HepG2 (cell line): ENCODE results near the gene HDDC3. TPM values are rescaled to one million over a fixed set of nuclear protein-coding genes. Genes with fewer than 3 reads are reported as not detected.

Source experiments
- ARID3A ChIP-seq: IDR thresholded peaks from 2 replicates; pipeline ENCODE4 v1.6.1; 2012; ENCODE audit warnings: low read depth, low read length, improper control_type of control experiment
- CSRNP1 ChIP-seq: sonication (generic); formaldehyde crosslinking; IDR thresholded peaks from 2 replicates; pipeline ENCODE4 v1.8.1; 2023; ENCODE audit warnings: mild to moderate bottlenecking, missing genetic modification reagents
- EP300 ChIP-seq, 3 experiments: sonication (generic) in 1 of 3; formaldehyde crosslinking in 1 of 3; IDR thresholded peaks; 2 replicates each; pipeline versions ENCODE4 v1.5.1 to v1.6.1; 2011 to 2020; ENCODE audit warnings: low read depth in 2 of 3, low read length in 2 of 3, borderline replicate concordance in 1 of 3, improper control_type of control experiment in 1 of 3, mild to moderate bottlenecking in 1 of 3, missing genetic modification reagents in 1 of 3, moderate library complexity in 1 of 3
- EZH2 ChIP-seq: conservative IDR thresholded peaks from 2 replicates; pipeline ENCODE4 v1.6.1; 2012; ENCODE audit warnings: mild to moderate bottlenecking, low read depth, low read length, moderate library complexity
- HDAC1 ChIP-seq: sonication (generic); formaldehyde crosslinking; IDR thresholded peaks from 2 replicates; pipeline ENCODE4 v1.5.1; 2020; ENCODE audit warnings: mild to moderate bottlenecking, missing genetic modification reagents
- HOXD1 ChIP-seq: sonication (generic); formaldehyde crosslinking; IDR thresholded peaks from 2 replicates; pipeline ENCODE4 v1.5.0; 2020; ENCODE audit warnings: missing genetic modification reagents
- MAZ ChIP-seq, 2 experiments: sonication (generic) in 1 of 2; formaldehyde crosslinking in 1 of 2; IDR thresholded peaks; 2 replicates each; pipeline versions ENCODE4 v1.5.0 to v1.6.1; 2012 to 2020; ENCODE audit warnings: low read depth in 2 of 2, mild to moderate bottlenecking in 2 of 2, borderline replicate concordance in 1 of 2, improper control_type of control experiment in 1 of 2, low read length in 1 of 2, missing genetic modification reagents in 1 of 2, moderate library complexity in 1 of 2
- NFATC3 ChIP-seq: sonication (generic); formaldehyde crosslinking; IDR thresholded peaks from 2 replicates; pipeline ENCODE4 v1.5.1; 2020; ENCODE audit warnings: mild to moderate bottlenecking, missing genetic modification reagents
- NR1H2 ChIP-seq: sonication (generic); formaldehyde crosslinking; IDR thresholded peaks from 2 replicates; pipeline ENCODE4 v1.8.1; 2022; ENCODE audit warnings: low read depth, missing genetic modification reagents, borderline replicate concordance
- RBAK ChIP-seq: sonication (generic); formaldehyde crosslinking; IDR thresholded peaks from 2 replicates; pipeline ENCODE4 v1.5.1; 2020; ENCODE audit warnings: mild to moderate bottlenecking, missing genetic modification reagents
- SNAPC2 ChIP-seq: sonication (generic); formaldehyde crosslinking; IDR thresholded peaks from 2 replicates; pipeline ENCODE4 v1.8.1; 2022; ENCODE audit warnings: mild to moderate bottlenecking, missing genetic modification reagents
- TMF1 ChIP-seq: sonication (generic); formaldehyde crosslinking; IDR thresholded peaks from 2 replicates; pipeline ENCODE4 v1.8.1; 2022; ENCODE audit warnings: low read depth, missing genetic modification reagents
- ZBTB34 ChIP-seq: sonication (generic); formaldehyde crosslinking; IDR thresholded peaks from 2 replicates; pipeline ENCODE4 v1.8.0; 2022; ENCODE audit warnings: mild to moderate bottlenecking, missing genetic modification reagents
- ZNF256 ChIP-seq: sonication (generic); formaldehyde crosslinking; conservative IDR thresholded peaks from 2 replicates; pipeline ENCODE4 v1.4.0; 2020; ENCODE audit warnings: missing genetic modification reagents
- ZNF276 ChIP-seq: sonication (generic); formaldehyde crosslinking; IDR thresholded peaks from 2 replicates; pipeline ENCODE4 v1.4.0; 2020; ENCODE audit warnings: mild to moderate bottlenecking, low read depth, missing genetic modification reagents
- ZNF496 ChIP-seq: sonication (generic); formaldehyde crosslinking; IDR thresholded peaks from 2 replicates; pipeline ENCODE4 v1.8.1; 2023; ENCODE audit warnings: mild to moderate bottlenecking, moderate library complexity, missing genetic modification reagents; ENCODE audit not compliant: insufficient replicate concordance
- ZNF558 ChIP-seq: sonication (generic); formaldehyde crosslinking; IDR thresholded peaks from 2 replicates; pipeline ENCODE4 v1.9.0; 2022; ENCODE audit warnings: mild to moderate bottlenecking, missing genetic modification reagents, borderline replicate concordance
- ZNF616 ChIP-seq: sonication (generic); formaldehyde crosslinking; IDR thresholded peaks from 2 replicates; pipeline ENCODE4 v1.5.0; 2020; ENCODE audit warnings: low read depth, mild to moderate bottlenecking, missing genetic modification reagents
- ZNF7 ChIP-seq: IDR thresholded peaks from 2 replicates; pipeline ENCODE4 v1.6.1; 2016; ENCODE audit warnings: missing biosample characterization, missing genetic modification reagents
- ZNF773 ChIP-seq: sonication (generic); formaldehyde crosslinking; IDR thresholded peaks from 2 replicates; pipeline ENCODE4 v1.4.0; 2020; ENCODE audit warnings: missing genetic modification reagents, borderline replicate concordance
- ZNF891 ChIP-seq: sonication (generic); formaldehyde crosslinking; IDR thresholded peaks from 2 replicates; pipeline ENCODE4 v1.5.0; 2020; ENCODE audit warnings: mild to moderate bottlenecking, missing genetic modification reagents
- ZSCAN12 ChIP-seq: sonication (generic); formaldehyde crosslinking; IDR thresholded peaks from 2 replicates; pipeline ENCODE4 v1.9.0; 2021; ENCODE audit warnings: mild to moderate bottlenecking, missing genetic modification reagents
- polyA plus RNA-seq, 8 experiments: library from polyadenylated mRNA; depleted of rRNA in 3 of 8; stranded (reverse) in 7 of 8; unstranded in 1 of 8; fragments of >200 nt; fragmentation: Illumina TruSeq in 4 of 8; extraction: Trizol in 4 of 8; gene quantifications; 2 replicates each; pipeline versions ENCODE4 v1.2.1 to v1.2.3, GENCODE V29; 2011 to 2016; ENCODE audit warnings: low read depth in 4 of 8, missing spikeins in 1 of 8, mixed read lengths in 1 of 8; ENCODE audit not compliant: insufficient read depth in 1 of 8
- total RNA-seq, 5 experiments: library from RNA; depleted of rRNA; stranded (reverse); fragments of >200 nt; fragmentation: Illumina TruSeq; extraction: Trizol; gene quantifications; 2 replicates each; pipeline ENCODE4 v1.2.3, GENCODE V29; 2016; ENCODE audit warnings: low read depth in 1 of 5

The HDDC3 gene
- total and polyA plus RNA-seq, 2 of the 13 experiments (the other 11 are each of a cell fraction or from before 2014, with no cell fraction given), result 18.7 to 28.3 TPM

GRCh38 chr15:90893175-90894090, 38.9 kb downstream of the HDDC3 start (continued):
- TF ChIP-seq ZBTB34 (CRISPR knock-in tag) (no peak), EP300 (IDR thresholded peaks at IDR 0.05; ENCODE audit: low read depth in 2 of 2, low read length in 2 of 2) (no peak), EP300 (CRISPR knock-in tag; IDR thresholded peaks at IDR 0.05; ENCODE audit: borderline replicate concordance) (no peak), SNAPC2 (CRISPR knock-in tag) (no peak), RBAK (CRISPR knock-in tag) (no peak), ZNF616 (no peak), ZSCAN12 (CRISPR knock-in tag) (no peak), ZNF7 (CRISPR knock-in tag) (no peak), MAZ (IDR thresholded peaks at IDR 0.05; ENCODE audit: borderline replicate concordance, low read depth, low read length) (peak; percentile 50; the same call in 1 of the 2 replicates), MAZ (CRISPR knock-in tag; IDR thresholded peaks at IDR 0.05; ENCODE audit: low read depth) (peak; percentile 39; the same call in 1 of the 2 replicates), HOXD1 (CRISPR knock-in tag) (no peak), CSRNP1 (CRISPR knock-in tag) (no peak), EZH2 (no peak), TMF1 (CRISPR knock-in tag) (no peak), ZNF256 (CRISPR knock-in tag) (no peak), ZNF558 (no peak), HDAC1 (CRISPR knock-in tag) (peak; percentile 50; the same call in 1 of the 2 replicates), NR1H2 (CRISPR knock-in tag) (no peak), ZNF496 (no peak), ARID3A (no peak), ZNF773 (CRISPR knock-in tag) (no peak), NFATC3 (CRISPR knock-in tag) (no peak), ZNF276 (CRISPR knock-in tag) (no peak), ZNF891 (CRISPR knock-in tag) (no peak; the same call in 1 of the 2 replicates)
